ENCODE results near the gene HABP2.

DNA sequence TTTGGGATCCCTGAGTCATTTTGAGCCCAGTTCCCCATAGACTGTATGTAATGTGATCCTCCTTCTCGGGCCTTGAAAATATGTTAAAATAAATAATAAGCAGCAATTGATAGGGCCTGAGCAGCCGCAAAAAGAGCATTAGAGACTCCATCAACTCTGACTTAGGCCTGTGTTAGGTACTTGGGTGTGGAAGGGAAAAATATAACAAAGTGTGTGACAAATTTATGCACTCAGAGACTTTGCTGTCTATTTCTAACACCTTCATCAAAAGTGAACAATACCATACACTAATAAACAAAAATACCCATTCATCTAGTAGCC, 31.4 kb upstream of the HABP2 start:
- TF ChIP-seq, protein P1, sequence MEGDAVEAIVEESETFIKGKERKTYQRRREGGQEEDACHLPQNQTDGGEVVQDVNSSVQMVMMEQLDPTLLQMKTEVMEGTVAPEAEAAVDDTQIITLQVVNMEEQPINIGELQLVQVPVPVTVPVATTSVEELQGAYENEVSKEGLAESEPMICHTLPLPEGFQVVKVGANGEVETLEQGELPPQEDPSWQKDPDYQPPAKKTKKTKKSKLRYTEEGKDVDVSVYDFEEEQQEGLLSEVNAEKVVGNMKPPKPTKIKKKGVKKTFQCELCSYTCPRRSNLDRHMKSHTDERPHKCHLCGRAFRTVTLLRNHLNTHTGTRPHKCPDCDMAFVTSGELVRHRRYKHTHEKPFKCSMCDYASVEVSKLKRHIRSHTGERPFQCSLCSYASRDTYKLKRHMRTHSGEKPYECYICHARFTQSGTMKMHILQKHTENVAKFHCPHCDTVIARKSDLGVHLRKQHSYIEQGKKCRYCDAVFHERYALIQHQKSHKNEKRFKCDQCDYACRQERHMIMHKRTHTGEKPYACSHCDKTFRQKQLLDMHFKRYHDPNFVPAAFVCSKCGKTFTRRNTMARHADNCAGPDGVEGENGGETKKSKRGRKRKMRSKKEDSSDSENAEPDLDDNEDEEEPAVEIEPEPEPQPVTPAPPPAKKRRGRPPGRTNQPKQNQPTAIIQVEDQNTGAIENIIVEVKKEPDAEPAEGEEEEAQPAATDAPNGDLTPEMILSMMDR (IDR thresholded peaks at IDR 0.05): no peak
- TF ChIP-seq POLR2A (IDR thresholded peaks at IDR 0.05): no peak
